Tibial nerve (tissue), 4 donors: Measurements from ENCODE around the gene ST3GAL4.

Experiments used
- CTCF ChIP-seq, 5 experiments: fragments of 200-600 bp in 3 of 5; fragments of 450-650 bp in 2 of 5; sonication (generic) in 3 of 5; IDR thresholded peaks; one replicate each; pipeline ENCODE4 v1.5.1; 2016 to 2019; ENCODE audit warnings: antibody characterized with exemption in 5 of 5, mild to moderate bottlenecking in 3 of 5, moderate library complexity in 2 of 5
- EP300 ChIP-seq, 2 donors: sonication (generic); formaldehyde crosslinking; IDR thresholded peaks; one replicate each; pipeline ENCODE4 v1.6.1; 2017; ENCODE audit warnings: antibody characterized with exemption in 2 of 2, mild to moderate bottlenecking in 1 of 2
- POLR2A ChIP-seq, 2 donors: fragments of 450-650 bp; IDR thresholded peaks; one replicate each; pipeline ENCODE4 v1.6.1; 2017; ENCODE audit warnings: antibody characterized with exemption in 2 of 2, mild to moderate bottlenecking in 2 of 2, moderate library complexity in 2 of 2

- TF ChIP-seq POLR2A (IDR thresholded peaks at IDR 0.05) (no peak), CTCF (IDR thresholded peaks at IDR 0.05) (no peak), EP300 (IDR thresholded peaks at IDR 0.05) (no peak)
These were observed 11.1 kb upstream of the ST3GAL4 start for GRCh38 chr11:126344141-126345080.
